Endometrial microvascular endothelial cells (primary cell): Measurements from ENCODE around the gene BSN. TPM values are rescaled to one million over a fixed set of nuclear protein-coding genes. Genes with fewer than 3 reads are reported as not detected.

ENCODE experiments used
- in situ Hi-C: cut with HindIII; loops from 2 replicates; pipeline ENCODE4 v1.10.0; 2017; ENCODE audit warnings: low sequenced_read_pairs, low pct_unique_long_range_greater_than_20kb; ENCODE audit errors: inconsistent ontology term
- total RNA-seq: library from RNA; depleted of rRNA; stranded (reverse); fragments of >200 nt; gene quantifications from one replicate; pipeline ENCODE4 v1.2.3, GENCODE V29; 2015; ENCODE audit errors: inconsistent ontology term

The BSN gene, protein sequence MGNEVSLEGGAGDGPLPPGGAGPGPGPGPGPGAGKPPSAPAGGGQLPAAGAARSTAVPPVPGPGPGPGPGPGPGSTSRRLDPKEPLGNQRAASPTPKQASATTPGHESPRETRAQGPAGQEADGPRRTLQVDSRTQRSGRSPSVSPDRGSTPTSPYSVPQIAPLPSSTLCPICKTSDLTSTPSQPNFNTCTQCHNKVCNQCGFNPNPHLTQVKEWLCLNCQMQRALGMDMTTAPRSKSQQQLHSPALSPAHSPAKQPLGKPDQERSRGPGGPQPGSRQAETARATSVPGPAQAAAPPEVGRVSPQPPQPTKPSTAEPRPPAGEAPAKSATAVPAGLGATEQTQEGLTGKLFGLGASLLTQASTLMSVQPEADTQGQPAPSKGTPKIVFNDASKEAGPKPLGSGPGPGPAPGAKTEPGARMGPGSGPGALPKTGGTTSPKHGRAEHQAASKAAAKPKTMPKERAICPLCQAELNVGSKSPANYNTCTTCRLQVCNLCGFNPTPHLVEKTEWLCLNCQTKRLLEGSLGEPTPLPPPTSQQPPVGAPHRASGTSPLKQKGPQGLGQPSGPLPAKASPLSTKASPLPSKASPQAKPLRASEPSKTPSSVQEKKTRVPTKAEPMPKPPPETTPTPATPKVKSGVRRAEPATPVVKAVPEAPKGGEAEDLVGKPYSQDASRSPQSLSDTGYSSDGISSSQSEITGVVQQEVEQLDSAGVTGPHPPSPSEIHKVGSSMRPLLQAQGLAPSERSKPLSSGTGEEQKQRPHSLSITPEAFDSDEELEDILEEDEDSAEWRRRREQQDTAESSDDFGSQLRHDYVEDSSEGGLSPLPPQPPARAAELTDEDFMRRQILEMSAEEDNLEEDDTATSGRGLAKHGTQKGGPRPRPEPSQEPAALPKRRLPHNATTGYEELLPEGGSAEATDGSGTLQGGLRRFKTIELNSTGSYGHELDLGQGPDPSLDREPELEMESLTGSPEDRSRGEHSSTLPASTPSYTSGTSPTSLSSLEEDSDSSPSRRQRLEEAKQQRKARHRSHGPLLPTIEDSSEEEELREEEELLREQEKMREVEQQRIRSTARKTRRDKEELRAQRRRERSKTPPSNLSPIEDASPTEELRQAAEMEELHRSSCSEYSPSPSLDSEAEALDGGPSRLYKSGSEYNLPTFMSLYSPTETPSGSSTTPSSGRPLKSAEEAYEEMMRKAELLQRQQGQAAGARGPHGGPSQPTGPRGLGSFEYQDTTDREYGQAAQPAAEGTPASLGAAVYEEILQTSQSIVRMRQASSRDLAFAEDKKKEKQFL (N-terminal part only)
- total RNA-seq, result 0.09 TPM

DNA sequence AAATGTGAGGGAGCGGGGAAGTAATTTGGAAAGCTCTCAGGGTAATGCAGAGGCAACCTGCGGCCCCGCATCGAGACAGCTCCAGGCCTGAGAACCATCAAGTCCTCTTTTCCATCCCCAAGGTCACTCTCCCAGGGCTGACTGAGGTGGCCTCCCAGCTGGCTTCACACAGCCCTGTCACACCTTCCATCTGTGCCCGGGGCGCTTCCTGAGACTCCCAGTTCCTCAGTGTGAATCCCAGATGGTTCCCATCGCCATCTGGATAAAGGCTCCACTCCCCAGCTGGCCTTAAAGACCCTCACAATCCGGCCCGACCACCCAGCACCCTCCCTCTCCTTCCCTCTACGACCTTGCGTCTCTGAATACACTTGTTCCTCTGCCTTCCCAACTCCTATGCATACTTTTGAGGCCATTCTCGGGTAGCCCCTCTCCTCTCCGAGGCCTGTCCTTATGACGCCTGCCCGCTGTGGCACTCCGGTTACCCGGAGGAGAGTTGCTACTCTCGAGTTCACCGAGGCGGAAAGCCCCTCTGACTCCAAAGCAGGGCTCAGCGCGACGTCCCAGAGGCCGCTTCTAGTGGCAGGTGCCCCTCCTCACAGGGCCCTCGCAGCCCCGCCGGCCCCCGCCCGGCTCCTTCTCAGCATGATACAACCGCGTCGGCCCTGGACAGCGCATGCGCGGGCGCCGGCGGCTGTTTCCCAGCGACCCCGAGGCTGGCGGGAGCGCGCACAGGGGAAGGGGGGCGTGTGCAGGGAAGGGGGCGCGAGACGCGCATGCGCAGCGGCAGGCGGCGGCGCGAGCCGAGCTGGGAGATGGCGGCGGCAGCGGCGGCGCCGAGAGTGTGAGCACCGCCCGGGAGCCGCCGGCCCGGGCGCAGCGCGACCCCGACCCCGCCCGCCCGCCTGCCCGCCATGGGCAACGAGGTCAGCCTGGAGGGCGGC is at the start of gene BSN:
BSN (plus strand) TSS at position 786 of the 941 bp plus-strand sequence; CDS start at position 912, 126 bp downstream.
- in situ Hi-C loops, result loop anchor here (25.0 kb wide), 1 partner anchor 308 kb away; the partner anchor contains the start of genes CAMKV and TRAIP

DNA sequence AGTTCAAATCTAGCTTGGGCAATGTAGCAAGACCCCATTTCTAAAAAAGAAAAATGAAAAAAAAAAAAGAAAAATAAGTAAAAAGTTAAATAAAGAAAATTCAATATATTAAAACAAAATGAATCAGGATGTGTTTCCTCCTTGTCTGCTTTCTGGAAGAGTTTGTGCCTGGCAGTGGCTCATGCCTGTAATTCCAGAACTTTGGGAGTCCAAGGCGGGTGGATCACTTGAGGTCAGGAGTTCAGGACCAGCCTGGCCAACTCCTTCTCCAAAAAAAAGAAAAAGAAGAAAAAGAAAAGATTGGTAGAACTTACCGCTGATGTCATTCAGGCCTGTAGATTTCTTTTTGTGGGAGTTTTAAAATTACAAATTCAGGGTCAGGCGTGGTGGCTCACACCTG is 47.4 kb upstream of the BSN start:
- in situ Hi-C loops, result no loop called here

GRCh38 chr3:49509028-49509561 is 45.2 kb upstream of the BSN start:
- in situ Hi-C loops, result no loop called here

GRCh38 chr3:49511639-49512038 is 42.6 kb upstream of the BSN start:
- in situ Hi-C loops, result no loop called here

GRCh38 chr3:49512781-49513355 is 41.4 kb upstream of the BSN start:
- in situ Hi-C loops, result no loop called here

GRCh38 chr3:49513494-49514124 is 40.7 kb upstream of the BSN start:
- in situ Hi-C loops, result no loop called here

- in situ Hi-C loops, result no loop called here
Observed at GRCh38 chr3:49518016-49518415, 36.3 kb upstream of the BSN start.

DNA sequence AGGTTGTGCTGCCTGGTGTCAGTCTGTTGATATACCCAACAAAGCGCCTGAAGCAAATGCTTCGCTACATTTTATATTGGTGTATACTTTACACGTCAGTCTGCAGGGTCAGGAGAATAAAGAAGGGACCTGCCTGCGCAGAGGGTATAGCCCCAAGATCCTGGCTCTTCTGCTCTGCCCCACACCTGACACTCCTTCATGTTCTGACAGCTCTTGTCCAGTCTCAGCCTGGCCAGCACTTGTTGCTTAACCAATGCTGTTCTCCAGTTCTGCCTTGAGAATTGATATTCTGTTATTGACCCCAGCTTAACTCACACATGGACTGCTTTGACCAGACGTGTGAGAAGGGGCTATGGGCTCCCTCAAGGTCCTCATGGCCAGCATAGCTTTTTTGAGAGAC is 35.8 kb upstream of the BSN start:
- in situ Hi-C loops, result no loop called here

- in situ Hi-C loops, result no loop called here
Observed at GRCh38 chr3:49519296-49519695, 35.0 kb upstream of the BSN start.

DNA sequence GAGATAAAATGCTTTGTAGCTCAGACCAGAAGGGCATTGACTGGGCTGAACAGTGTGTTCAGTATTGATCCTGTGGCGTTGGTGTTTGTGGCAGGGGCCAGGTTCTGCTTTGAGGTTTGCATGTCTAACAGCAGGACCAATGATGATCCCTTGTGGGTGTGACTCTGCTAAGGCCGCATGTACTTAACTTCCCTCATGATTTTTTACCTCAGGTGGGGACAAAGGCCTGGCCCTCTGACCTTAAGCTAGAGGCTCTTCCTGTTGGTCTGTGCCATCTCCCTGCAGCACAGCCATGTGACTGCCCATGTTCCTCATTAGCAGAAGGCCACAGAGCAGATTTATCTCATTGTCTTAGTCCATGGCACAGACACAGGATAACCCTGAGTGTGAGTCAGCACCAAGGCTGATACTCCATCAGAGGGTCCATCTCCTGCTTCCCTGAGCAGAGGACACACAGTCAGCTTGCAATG is 34.3 kb upstream of the BSN start:
- in situ Hi-C loops, result no loop called here

DNA sequence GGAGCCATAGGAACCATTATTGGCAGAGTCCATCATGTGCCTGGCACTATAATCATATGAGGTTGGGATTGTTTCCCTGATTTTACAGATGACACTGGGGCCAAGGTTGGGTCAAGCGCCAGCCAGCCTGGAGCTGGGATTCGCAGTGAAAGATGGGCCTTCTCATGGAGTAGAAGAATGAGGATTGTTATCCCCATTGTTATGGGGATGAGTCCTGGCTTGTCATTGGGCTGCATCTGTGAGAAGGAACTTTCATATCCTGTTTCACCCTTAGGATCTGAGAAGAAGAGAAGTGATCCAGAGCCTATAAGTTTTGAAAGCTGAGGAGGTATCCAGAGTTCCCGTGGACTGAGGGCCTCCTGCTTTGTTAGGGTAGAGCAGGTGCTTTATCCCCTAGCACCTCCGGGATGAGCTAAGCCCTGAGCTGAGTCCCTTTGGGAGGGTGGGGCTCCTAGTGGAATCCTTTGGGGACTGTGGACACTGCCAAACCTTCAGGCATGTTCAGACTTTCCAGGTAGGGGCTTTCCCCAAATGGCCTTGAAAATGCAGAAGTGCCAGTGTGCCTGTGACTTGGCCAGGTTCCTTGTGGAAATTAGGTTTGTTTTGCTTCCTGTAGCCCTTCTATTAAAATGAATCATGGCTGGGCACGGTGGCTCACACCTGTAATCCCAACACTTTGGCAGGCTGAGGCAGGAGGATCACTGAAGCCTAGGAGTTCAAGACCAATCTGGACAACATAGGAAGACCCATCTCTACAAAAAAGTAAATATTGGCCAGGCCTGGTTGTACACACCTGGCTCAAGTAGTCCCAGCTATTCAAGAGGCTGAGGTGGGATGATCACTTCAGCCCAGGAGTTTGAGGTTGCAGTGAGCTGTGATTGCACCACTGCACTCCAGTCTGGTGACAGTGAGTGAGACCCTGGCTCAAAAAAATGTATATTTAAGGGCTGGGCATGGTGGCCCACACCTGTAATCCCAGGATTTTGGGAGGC is 30.2 kb upstream of the BSN start:
- in situ Hi-C loops, result no loop called here

- in situ Hi-C loops, result no loop called here
Observed at GRCh38 chr3:49529567-49529966, 24.7 kb upstream of the BSN start.

DNA sequence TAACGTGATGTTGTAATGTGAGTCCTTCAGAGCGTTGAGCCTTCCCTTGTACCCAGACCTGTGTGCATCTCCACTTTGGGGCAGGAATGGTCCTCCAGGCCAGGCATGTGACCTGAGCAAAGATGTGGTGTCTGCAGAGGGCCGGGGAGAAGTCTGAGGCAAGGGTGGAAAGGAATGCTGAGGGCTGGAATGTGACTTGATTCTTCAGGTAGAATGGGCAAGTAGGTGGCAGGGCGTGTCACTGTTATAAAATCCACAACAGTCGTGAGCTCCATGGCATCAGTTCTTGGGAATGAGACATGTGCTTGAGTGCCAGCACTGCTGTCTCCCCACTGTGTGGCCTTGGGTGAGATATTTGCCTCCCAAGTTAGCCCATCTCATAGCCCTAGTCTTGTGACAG is 24.0 kb upstream of the BSN start:
- in situ Hi-C loops, result no loop called here

- in situ Hi-C loops, result no loop called here
Observed at GRCh38 chr3:49530701-49531100, 23.6 kb upstream of the BSN start.

DNA sequence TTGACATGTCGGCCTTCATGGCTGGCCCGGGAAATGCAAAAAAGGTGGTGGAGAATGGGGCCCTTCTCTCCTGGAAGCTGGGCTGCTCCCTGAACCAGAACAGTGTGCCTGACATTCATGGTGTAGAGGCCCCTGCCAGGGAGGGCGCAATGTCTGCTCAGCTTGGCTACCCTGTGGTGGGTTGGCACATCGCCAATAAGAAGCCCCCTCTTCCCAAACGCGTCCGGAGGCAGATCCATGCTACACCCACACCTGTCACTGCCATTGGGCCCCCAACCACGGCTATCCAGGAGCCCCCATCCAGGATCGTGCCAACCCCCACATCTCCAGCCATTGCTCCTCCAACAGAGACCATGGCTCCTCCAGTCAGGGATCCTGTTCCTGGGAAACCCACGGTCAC is 23.1 kb upstream of the BSN start:
- in situ Hi-C loops, result no loop called here

- in situ Hi-C loops, result no loop called here
Observed at GRCh38 chr3:49531715-49532114, 22.6 kb upstream of the BSN start.
